ENCODE data around the gene SEZ6L.

DNA sequence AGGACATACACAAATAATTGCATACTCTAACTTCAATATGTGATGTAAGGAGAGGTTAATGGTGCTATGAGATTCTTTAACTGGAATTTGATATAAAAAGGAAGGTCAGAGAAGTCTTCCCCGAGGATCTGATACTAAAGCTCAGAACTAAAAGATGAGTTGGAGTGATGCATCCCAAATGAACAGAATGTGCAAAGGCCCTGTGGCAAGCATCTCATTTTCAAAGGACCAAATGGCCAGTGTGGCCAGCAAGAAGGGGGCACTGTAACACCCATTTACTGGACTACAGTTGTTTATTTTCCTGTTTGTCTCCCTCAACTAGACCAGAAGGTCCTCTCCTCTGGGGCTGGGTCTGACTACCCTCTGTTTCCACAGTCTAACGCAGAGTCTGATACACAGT is 144.9 kb downstream of the SEZ6L start:
- TF ChIP-seq, protein P1, sequence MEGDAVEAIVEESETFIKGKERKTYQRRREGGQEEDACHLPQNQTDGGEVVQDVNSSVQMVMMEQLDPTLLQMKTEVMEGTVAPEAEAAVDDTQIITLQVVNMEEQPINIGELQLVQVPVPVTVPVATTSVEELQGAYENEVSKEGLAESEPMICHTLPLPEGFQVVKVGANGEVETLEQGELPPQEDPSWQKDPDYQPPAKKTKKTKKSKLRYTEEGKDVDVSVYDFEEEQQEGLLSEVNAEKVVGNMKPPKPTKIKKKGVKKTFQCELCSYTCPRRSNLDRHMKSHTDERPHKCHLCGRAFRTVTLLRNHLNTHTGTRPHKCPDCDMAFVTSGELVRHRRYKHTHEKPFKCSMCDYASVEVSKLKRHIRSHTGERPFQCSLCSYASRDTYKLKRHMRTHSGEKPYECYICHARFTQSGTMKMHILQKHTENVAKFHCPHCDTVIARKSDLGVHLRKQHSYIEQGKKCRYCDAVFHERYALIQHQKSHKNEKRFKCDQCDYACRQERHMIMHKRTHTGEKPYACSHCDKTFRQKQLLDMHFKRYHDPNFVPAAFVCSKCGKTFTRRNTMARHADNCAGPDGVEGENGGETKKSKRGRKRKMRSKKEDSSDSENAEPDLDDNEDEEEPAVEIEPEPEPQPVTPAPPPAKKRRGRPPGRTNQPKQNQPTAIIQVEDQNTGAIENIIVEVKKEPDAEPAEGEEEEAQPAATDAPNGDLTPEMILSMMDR (IDR thresholded peaks at IDR 0.05 in 2 of 3, conservative IDR thresholded peaks at IDR 0.05 in 1 of 3; ENCODE audit: borderline replicate concordance in 1 of 3, insufficient read depth in 1 of 3, low read depth in 2 of 3, low read length in 2 of 3) = no peak
- TF ChIP-seq SP1 (IDR thresholded peaks at IDR 0.05; ENCODE audit: low read depth) (no peak), POLR2AphosphoS5 (IDR thresholded peaks at IDR 0.05; ENCODE audit: low read depth, low read length) (no peak)

All from HCT116 (cell line).